ENCODE results near the gene TMEM204. TPM values are rescaled to one million over a fixed set of nuclear protein-coding genes. Genes with fewer than 3 reads are reported as not detected.

The TMEM204 gene
- total RNA-seq, 1 experiment from 2014 or later, result 0.42 TPM

DNA sequence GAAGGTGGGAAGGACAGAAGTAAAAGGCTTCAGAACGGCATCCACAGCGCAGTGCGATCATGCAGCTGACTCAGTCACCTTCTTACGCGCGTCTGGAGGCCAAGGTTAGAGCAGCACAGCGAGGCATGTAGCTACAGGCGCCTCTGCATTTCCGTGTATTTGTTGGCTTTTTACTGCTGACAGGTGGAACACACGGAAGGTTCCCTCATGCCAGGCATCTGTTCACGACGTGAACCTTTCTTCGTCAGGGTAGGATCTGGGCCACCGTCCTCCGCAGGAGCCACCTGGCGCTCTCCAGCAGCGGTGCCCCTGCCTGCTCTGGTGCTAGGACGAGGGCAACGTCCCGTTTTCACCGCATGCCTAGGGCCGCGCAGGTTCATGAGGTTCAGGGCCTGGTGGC lies 15.3 kb downstream of the TMEM204 start:
- DNase-seq, result no peak
- H3K4me3 ChIP-seq (ENCODE audit: insufficient read depth, low read depth, low read length), result no peak overlapping the region
- H3K36me3 ChIP-seq (replicated peaks; ENCODE audit: control insufficient read depth, insufficient read depth, low read length), result no peaks in the 10 kb centered on the region
- H3K27me3 ChIP-seq (ENCODE audit: control insufficient read depth, insufficient read depth, low read length), result no peaks in the 10 kb centered on the region

DNA sequence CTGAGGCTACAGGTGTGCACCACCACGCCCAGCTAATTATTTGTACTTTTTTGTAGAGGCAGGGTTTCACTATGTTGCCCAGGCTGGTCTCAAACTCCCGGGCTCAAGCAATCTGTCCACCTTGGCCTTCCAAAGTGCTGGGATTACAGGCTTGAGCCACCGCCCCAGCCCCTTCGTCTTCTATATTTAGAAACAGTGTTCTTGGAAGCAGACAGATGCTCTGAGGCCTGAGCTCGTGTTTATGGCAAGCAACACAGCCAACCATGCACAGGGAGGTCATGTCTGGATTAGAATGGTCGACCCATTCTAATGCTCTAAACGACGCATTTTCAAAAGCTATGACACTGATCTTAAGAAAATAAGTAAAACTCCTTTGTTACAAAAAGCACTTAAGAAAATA lies 16.6 kb downstream of the TMEM204 start:
- no peak for DNase-seq
- Histone ChIP-seq H3K4me3 (ENCODE audit: insufficient read depth, low read depth, low read length) (no peak overlapping the region), H3K36me3 (replicated peaks; ENCODE audit: control insufficient read depth, insufficient read depth, low read length) (no peaks in the 10 kb centered on the region), H3K27me3 (ENCODE audit: control insufficient read depth, insufficient read depth, low read length) (no peaks in the 10 kb centered on the region)

DNA sequence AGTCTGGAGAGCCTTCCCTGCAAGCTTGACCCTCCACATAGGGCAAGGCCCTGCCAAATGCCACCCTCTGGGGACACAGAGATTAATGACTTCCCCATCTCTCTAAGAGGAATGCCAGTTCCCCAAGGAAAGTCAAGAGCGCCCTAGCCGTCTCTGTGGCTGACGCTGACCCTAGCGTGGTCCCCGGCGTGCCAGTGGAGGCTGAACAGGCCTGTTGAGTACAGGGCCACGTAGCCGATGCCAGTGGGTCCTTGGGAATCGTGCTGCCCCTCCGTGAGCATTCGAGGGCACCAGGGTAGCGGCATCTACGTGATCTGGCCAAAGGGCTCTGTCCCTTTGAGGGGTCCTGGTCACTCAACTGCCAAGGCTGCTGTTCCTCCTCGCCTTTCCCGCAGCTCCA lies 17.2 kb downstream of the TMEM204 start:
- no peaks in the 10 kb centered on the region for H3K36me3 ChIP-seq (replicated peaks; ENCODE audit: control insufficient read depth, insufficient read depth, low read length)
- no peak for DNase-seq

DNA sequence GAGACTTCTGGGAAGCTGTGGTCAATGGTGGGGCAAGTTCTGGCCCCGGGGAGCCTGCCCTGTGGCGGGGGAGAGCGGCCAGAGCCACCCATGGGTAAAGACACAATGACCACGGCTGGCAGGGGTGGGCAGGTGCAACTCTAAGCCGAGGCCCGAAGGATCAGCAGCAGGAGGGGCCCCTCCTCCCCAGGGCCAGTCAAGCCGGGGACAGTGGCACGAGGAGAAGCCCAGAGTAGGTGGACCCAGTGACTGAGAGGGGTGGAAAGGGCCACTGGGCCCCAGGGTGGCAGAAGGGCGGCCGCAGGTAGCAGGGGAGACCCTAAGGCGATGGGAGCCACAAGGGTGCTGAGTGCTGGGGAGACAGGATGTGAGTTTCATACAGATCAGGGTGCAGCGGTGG lies 17.7 kb downstream of the TMEM204 start:
- DNase-seq, result no peak
- H3K36me3 ChIP-seq (replicated peaks; ENCODE audit: control insufficient read depth, insufficient read depth, low read length), result no peaks in the 10 kb centered on the region
- H3K4me3 ChIP-seq (ENCODE audit: insufficient read depth, low read depth, low read length), result no peak overlapping the region
- H3K27me3 ChIP-seq (ENCODE audit: control insufficient read depth, insufficient read depth, low read length), result no peaks in the 10 kb centered on the region

More for the DNA sequence above, 17.2 kb downstream of the TMEM204 start:
- no peak overlapping the region for H3K4me3 ChIP-seq (ENCODE audit: insufficient read depth, low read depth, low read length)
- H3K27me3 ChIP-seq (ENCODE audit: control insufficient read depth, insufficient read depth, low read length), result no peaks in the 10 kb centered on the region

DNA sequence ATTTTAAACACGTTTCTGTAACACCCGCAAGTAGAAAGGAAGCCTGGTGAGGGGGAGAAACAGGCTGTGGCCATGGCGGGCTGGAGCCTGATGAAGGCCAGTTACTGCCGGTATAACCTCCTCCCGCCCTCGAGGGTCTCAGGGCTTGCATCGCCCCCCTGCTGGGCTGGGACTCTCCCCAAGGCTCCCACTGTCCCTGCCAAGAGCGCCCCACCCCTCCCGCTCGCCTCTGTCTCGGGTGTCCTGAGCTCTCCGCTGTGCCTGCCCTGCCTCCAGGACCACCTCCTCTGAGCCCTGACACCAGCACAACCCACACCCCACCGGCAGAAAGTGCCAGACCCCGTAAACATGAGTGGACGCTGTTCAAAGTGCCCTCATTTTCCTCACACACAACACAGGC lies 18.7 kb downstream of the TMEM204 start:
- DNase-seq, result no peak
- Histone ChIP-seq H3K27me3 (ENCODE audit: control insufficient read depth, insufficient read depth, low read length) (no peaks in the 10 kb centered on the region), H3K4me3 (ENCODE audit: insufficient read depth, low read depth, low read length) (no peak overlapping the region), H3K36me3 (replicated peaks; ENCODE audit: control insufficient read depth, insufficient read depth, low read length) (no peaks in the 10 kb centered on the region; the same call in none of the 2 replicates)

DNA sequence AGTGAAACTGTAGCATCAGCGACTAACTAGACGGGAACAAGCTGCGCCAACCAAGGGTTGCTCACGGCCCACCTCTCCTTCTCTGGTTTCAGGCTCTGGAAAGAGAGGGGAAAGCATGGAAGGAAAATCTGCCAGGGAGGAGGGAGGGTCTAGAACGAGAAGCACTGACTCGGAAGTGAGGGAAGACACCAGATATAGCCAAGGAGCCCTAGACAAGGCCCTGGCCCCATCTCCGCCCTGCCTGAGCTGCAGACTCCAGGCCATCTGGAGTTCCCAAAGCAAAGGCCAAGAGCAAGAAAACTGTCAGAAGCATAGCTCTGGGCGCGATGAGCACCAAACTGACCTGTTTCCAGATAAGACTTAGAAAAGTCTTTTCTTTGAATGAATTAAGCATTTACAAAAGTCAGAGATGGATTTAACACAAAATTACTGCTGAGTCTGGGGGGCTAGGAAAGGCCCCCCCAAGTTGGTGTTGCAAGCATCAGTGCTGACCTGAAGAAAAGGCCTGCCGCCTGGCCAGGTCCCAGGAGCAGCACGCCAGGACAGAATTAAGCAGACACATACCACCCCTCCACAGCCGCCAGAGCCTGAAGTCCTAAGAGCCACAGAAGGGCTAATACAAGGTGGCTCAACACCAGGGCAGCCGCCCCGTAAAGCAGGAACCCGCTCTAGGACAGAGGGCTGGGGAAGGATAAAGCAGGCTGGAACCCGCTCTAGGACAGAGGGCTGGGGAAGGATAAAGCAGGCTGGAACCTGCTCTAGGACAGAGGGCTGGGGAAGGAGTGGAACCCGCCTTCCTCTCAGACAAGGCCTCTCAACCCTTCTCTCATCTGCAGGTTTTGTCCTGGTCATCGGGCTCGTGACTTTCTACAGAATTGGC lies 20.7 kb downstream of the TMEM204 start:
- Histone ChIP-seq H3K4me3 (ENCODE audit: insufficient read depth, low read depth, low read length) (no peak overlapping the region), H3K36me3 (replicated peaks; ENCODE audit: control insufficient read depth, insufficient read depth, low read length) (peaks cover 1% of the 10 kb centered on the region), H3K27me3 (ENCODE audit: control insufficient read depth, insufficient read depth, low read length) (no peaks in the 10 kb centered on the region)
- DNase-seq, result no peak

DNA sequence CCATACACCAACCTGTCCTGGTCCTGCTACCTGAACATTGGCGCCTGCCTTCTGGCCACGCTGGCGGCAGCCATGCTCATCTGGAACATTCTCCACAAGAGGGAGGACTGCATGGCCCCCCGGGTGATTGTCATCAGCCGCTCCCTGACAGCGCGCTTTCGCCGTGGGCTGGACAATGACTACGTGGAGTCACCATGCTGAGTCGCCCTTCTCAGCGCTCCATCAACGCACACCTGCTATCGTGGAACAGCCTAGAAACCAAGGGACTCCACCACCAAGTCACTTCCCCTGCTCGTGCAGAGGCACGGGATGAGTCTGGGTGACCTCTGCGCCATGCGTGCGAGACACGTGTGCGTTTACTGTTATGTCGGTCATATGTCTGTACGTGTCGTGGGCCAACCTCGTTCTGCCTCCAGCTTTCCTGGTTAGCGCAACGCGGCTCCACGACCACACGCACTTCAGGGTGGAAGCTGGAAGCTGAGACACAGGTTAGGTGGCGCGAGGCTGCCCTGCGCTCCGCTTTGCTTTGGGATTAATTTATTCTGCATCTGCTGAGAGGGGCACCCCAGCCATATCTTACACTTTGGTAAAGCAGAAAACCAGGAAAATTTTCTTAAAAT lies 21.5 kb downstream of the TMEM204 start:
- H3K27me3 ChIP-seq (ENCODE audit: control insufficient read depth, insufficient read depth, low read length), result no peaks in the 10 kb centered on the region
- DNase-seq, result no peak
- no peak overlapping the region for H3K4me3 ChIP-seq (ENCODE audit: insufficient read depth, low read depth, low read length)
- H3K36me3 ChIP-seq (replicated peaks; ENCODE audit: control insufficient read depth, insufficient read depth, low read length), result peaks cover 1% of the 10 kb centered on the region

DNA sequence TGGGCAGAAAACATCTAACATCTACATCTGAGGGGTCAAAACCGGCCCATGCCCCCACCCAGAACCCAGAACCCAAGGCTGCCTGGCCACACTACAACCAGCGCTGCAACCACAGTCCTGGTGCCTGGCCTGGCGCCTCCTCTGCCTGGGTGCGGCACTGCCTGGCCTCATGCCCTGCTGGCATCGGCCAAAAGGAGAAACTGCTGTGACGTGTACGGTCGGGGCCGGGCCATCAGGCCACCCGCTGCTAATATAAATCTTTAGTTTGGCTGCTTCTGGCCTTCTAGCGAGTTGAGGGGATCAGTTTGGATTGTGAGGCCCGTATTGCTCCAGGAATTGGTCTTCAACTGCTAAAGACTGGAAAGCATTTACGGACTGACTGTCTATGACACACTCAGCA lies 22.8 kb downstream of the TMEM204 start:
- Histone ChIP-seq H3K27me3 (ENCODE audit: control insufficient read depth, insufficient read depth, low read length) (no peaks in the 10 kb centered on the region), H3K36me3 (replicated peaks; ENCODE audit: control insufficient read depth, insufficient read depth, low read length) (peaks cover 1% of the 10 kb centered on the region), H3K4me3 (ENCODE audit: insufficient read depth, low read depth, low read length) (no peak overlapping the region)
- no peak for DNase-seq

DNA sequence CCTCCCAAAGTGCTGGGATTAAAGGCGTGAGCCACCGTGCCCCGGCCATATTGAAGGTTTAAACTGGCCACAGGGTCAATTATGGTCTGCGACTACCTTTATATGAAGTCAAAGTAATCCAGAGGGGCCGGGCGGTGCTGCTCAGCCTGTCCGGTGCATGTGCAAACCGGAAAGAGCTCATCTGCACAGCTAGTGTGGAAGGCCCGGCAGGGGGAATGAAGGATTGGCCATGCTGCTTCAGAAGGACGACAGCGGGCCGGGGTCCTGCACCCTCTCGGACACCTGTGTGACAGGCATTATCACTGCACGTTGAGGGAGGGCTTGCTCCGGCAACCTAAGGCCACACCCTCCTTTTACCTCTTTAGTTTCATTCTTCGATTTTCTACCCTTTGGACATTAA lies 23.6 kb downstream of the TMEM204 start:
- Histone ChIP-seq H3K27me3 (ENCODE audit: control insufficient read depth, insufficient read depth, low read length) (no peaks in the 10 kb centered on the region), H3K4me3 (ENCODE audit: insufficient read depth, low read depth, low read length) (no peak overlapping the region), H3K36me3 (replicated peaks; ENCODE audit: control insufficient read depth, insufficient read depth, low read length) (peaks cover 5% of the 10 kb centered on the region)
- DNase-seq, result no peak

DNA sequence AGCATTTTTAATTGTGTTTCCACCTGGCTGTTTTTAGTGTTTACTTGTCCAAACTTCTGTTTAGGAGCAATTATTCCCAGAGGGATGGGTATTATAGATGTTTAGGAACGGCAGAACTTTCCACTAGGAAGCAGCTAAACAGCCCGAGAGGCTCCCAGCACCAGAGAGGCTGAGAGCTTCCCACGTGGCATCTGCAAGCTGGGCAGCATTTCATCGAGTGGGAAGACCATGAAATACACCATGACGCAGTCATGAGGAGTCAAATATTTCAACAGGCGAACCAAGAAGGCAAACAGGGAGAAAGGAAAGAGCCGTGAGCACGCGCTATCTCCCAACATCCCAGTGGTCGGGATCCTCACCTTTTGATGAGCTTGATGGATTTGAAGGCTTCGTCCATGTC lies 24.1 kb downstream of the TMEM204 start:
- DNase-seq, result no peak
- Histone ChIP-seq H3K4me3 (ENCODE audit: insufficient read depth, low read depth, low read length) (no peak overlapping the region), H3K27me3 (ENCODE audit: control insufficient read depth, insufficient read depth, low read length) (no peaks in the 10 kb centered on the region), H3K36me3 (replicated peaks; ENCODE audit: control insufficient read depth, insufficient read depth, low read length) (peaks cover 5% of the 10 kb centered on the region)

DNA sequence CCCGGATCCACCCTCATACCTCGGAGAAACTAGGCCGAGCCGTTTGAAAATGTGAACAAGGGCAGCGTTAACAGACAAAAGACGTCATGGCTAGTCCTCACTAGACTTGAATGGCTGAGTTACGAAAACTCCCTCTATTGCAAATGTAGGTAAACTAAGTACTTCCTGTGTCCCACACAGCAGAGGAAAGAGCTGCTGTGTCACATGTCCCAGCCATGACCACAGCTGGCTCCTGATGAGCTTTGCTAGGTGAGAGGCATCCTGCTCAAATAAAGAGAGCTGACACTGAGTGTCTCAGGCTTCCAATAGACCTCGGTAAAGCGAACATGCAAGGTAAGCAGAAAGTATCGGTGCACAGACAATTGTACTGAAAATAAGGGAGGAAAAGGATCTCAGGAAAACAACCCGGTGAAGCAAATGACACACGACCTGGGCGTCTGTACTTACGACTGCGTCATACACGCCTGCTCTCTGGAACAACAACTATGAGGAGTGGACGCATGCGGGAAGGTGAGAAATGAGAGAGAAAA lies 26.0 kb downstream of the TMEM204 start:
- H3K36me3 ChIP-seq (replicated peaks; ENCODE audit: control insufficient read depth, insufficient read depth, low read length), result peaks cover 5% of the 10 kb centered on the region
- H3K27me3 ChIP-seq (ENCODE audit: control insufficient read depth, insufficient read depth, low read length), result no peaks in the 10 kb centered on the region
- H3K4me3 ChIP-seq (ENCODE audit: insufficient read depth, low read depth, low read length), result no peak overlapping the region
- DNase-seq, result no peak

DNA sequence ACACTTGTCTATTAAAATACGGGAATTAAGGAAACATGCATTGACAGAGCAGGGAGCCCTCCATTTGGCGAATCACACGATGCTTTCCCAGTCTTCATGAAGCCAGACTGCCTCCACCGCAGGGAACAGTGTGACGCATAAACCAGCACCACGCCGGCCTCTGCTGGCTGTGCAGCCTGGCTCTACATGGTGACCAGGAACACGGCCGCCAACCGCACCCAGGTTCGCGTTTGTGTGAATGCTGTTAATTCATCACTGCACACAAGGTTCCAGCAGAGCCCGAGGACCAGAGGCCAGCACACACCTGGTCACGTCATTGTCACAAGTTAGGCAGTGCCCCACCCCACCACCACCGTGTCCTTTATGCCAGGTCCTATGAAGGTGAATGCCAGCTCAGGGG lies 26.7 kb downstream of the TMEM204 start:
- peak; percentile 40 for DNase-seq
- Histone ChIP-seq H3K4me3 (ENCODE audit: insufficient read depth, low read depth, low read length) (no peak overlapping the region), H3K27me3 (ENCODE audit: control insufficient read depth, insufficient read depth, low read length) (no peaks in the 10 kb centered on the region), H3K36me3 (replicated peaks; ENCODE audit: control insufficient read depth, insufficient read depth, low read length) (peaks cover 5% of the 10 kb centered on the region)

DNA sequence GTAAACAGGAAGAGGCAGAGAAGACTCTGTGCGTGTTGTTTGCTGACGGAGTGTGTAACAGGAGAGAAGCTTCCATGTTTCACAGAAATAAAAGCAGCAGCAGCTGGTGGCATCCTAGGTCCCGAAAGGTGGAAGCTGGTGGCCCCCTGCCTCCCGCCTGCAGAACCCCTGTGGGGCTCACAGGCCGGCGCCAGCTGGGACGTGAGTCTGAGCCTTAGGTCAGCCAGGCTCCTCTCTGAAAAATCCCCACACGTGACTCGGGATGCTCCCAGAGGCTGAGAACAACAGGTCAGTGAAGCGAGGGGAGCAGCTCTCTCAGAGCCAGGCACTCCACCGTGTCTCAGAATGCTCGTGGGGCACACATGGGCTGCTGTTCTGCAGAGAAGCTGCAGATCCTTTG lies 27.4 kb downstream of the TMEM204 start:
- H3K36me3 ChIP-seq (replicated peaks; ENCODE audit: control insufficient read depth, insufficient read depth, low read length), result peaks cover 5% of the 10 kb centered on the region
- no peaks in the 10 kb centered on the region for H3K27me3 ChIP-seq (ENCODE audit: control insufficient read depth, insufficient read depth, low read length)
- no peak overlapping the region for H3K4me3 ChIP-seq (ENCODE audit: insufficient read depth, low read depth, low read length)
- no peak for DNase-seq

DNA sequence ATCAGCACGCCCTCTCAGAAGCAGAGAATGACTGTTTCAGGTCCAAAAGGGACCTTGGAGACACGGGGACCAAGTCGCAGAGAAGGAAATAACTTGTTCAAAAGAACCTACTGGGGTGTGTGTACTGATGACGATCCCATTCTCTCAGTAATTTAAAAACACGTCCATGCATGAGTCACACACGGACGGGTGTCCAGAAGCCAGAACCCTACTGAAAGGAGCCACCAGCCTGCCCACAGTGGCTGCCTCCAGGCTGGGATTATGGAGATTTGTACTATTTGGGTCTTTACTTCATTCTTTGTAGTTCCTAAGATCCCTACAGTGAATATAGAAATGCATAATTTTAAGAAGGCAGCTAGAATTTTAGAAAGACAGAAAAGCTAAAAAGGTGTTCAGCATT lies 27.8 kb downstream of the TMEM204 start:
- Histone ChIP-seq H3K4me3 (ENCODE audit: insufficient read depth, low read depth, low read length) (no peak overlapping the region), H3K36me3 (replicated peaks; ENCODE audit: control insufficient read depth, insufficient read depth, low read length) (peaks cover 5% of the 10 kb centered on the region), H3K27me3 (ENCODE audit: control insufficient read depth, insufficient read depth, low read length) (no peaks in the 10 kb centered on the region)
- DNase-seq, result no peak

DNA sequence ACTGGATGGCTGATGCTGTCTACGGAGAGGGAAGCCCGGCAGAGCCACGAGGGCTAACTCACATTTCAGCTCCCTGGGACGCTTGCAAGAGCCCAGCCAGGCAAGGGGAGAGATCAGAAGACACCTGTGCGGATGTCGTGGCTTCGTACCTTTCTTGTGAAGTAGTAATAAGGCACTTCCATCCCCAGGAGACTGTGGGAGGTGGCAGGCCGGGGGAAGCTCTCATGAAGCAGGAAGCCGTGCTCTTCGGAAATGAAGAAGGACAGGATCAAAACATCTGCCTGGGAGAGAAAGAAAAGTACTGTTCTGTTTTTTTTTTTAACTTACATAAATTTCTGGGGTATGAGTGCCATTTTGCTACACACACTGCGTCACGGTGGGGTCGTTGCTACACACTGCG lies 28.4 kb downstream of the TMEM204 start:
- Histone ChIP-seq H3K27me3 (ENCODE audit: control insufficient read depth, insufficient read depth, low read length) (no peaks in the 10 kb centered on the region), H3K4me3 (ENCODE audit: insufficient read depth, low read depth, low read length) (no peak overlapping the region), H3K36me3 (replicated peaks; ENCODE audit: control insufficient read depth, insufficient read depth, low read length) (peaks cover 5% of the 10 kb centered on the region)
- DNase-seq, result no peak

All from H7 (cell line).